Measurements from ENCODE around the gene DPEP2. TPM values are rescaled to one million over a fixed set of nuclear protein-coding genes. Genes with fewer than 3 reads are reported as not detected.
A peak's percentile ranks its signal among the peaks of the same experiment; 100 is the strongest.

The DPEP2 gene
- total and polyA plus RNA-seq, 2 of the 13 experiments (the other 11 are each of a cell fraction or from before 2014, with no cell fraction given) = 0.18 TPM; not detected in 1

- no peak; the same call in 1 of the 2 replicates for TF ChIP-seq ZNF331 (CRISPR knock-in tag; IDR thresholded peaks at IDR 0.05)
- no peak for TF ChIP-seq ZFP37 (CRISPR knock-in tag; IDR thresholded peaks at IDR 0.05; ENCODE audit: borderline replicate concordance)
- no peak for TF ChIP-seq FOXA3 (CRISPR knock-in tag; IDR thresholded peaks at IDR 0.05)
- TF ChIP-seq ZFYVE20 (CRISPR knock-in tag; IDR thresholded peaks at IDR 0.05; ENCODE audit: borderline replicate concordance, low read depth) = 0 out of 2 replicates have a peak, but pooled peaks have one; percentile 30
- no peak for TF ChIP-seq ZBTB21 (CRISPR knock-in tag; IDR thresholded peaks at IDR 0.05)
- TF ChIP-seq ZSCAN29 (CRISPR knock-in tag; conservative IDR thresholded peaks at IDR 0.05) = no peak
- no peak for TF ChIP-seq TRAFD1 (CRISPR knock-in tag; IDR thresholded peaks at IDR 0.05; ENCODE audit: borderline replicate concordance)
- peak; percentile 45 for TF ChIP-seq PAXIP1 (CRISPR knock-in tag; conservative IDR thresholded peaks at IDR 0.05)
- TF ChIP-seq SNAPC5 (CRISPR knock-in tag; IDR thresholded peaks at IDR 0.05; ENCODE audit: borderline replicate concordance) = no peak
- 0 out of 2 replicates have a peak, but pooled peaks have one; percentile 15 for TF ChIP-seq DZIP1 (CRISPR knock-in tag; IDR thresholded peaks at IDR 0.05)
- 0 out of 2 replicates have a peak, but pooled peaks have one; percentile 13 for TF ChIP-seq ZNF230 (CRISPR knock-in tag; IDR thresholded peaks at IDR 0.05)
- no peak for TF ChIP-seq NCOA5 (CRISPR knock-in tag; IDR thresholded peaks at IDR 0.05)
- TF ChIP-seq HNRNPUL1 (IDR thresholded peaks at IDR 0.05; ENCODE audit: low read depth, low read length) = no peak
Measured at GRCh38 chr16:67965668-67966548, 33.4 kb downstream of the DPEP2 start (continued).

All from HepG2 (cell line).